ENCODE results near the gene RNF10.
"Not testable (repeated sequence)": the region's sequence is repeated elsewhere in the genome, so short reads cannot be mapped to it uniquely, and the experiment has no call there.

The RNF10 gene

GRCh38 chr12:120534203-120534702 lies at the start of gene RNF10:
TSS of gene RNF10 (plus strand) at chr12:120534356. CDS start at chr12:120534812, 456 bp downstream.
- no peak for DNase-seq (ENCODE audit: low read depth, low spot score)

- no peak for DNase-seq (ENCODE audit: low read depth, low spot score)
Observed at GRCh38 chr12:120485961-120486881, 47.9 kb upstream of the RNF10 start.

GRCh38 chr12:120487552-120487951 lies 46.6 kb upstream of the RNF10 start:
- not testable (repeated sequence) for DNase-seq (ENCODE audit: low read depth, low spot score)

DNA sequence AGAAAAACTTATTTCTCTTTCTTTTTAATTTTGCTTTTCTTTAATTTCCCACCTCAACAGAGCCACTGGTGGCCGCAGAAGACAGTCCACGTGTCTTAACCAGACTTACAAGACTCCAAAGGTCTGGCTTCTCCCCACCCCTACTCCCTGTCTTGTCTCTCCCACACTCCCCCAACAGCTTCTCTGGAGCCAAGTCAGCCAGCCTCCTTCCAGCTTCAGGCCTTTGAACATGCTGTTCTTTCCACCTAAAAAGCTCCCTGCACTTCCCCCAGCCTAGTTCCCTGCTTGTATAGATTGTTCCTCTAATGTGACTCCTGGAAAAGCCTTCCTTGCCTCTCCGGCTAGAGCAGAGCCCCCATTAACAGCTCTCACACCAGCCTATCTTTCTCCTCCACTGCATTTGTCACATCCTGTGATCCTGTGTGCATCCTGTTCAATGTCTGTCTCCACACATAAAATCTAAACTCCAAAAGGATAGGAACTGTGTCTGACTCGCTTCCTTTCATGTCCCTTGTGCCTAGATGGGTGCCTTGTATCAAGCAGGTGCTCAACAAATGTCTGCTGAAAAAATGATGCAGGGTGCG lies 46.0 kb upstream of the RNF10 start:
- no peak for DNase-seq (ENCODE audit: low read depth, low spot score)

DNA sequence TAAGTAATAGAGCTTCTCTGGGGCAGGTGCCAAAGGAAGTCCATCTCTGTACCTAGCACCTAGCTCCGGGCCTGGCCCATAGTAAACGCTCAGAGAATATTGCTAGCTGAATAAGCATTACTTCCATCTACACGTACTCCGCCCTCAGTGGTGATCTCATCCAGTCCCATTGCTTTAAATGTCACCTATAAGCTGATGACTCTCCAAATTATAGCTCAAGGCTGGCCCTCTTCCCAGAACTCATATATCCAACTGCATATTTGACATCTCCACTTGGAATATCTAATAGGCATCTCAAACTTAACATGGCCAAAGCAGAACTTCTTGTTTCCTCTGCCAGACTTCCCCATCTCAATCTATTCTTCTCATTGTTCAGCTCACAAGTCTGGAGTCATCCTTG lies 45.1 kb upstream of the RNF10 start:
- DNase-seq (ENCODE audit: low read depth, low spot score) = no peak

DNA sequence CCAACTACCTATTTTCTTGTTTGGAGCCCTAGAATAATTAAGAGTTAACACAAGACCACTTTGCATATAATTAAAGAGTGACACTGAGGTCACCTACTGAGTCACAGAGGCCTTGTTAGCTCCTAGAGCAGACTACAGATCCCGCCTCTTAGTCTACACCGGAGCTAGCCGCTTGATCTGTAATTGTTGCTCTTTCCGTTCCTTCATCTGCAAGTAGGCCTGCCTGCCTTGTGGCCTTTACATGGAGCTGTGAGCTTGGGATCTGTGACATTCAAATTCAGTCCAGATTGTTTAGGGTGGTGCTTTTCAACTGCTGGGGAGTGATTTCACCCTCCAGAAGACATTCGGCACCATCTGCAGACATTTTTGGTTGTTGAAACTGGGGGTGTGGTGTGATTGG lies 43.8 kb upstream of the RNF10 start:
- DNase-seq (ENCODE audit: low read depth, low spot score) = no peak

GRCh38 chr12:120490833-120491512 lies 43.2 kb upstream of the RNF10 start:
- no peak for DNase-seq (ENCODE audit: low read depth, low spot score)

GRCh38 chr12:120495186-120495730 lies 38.9 kb upstream of the RNF10 start:
- DNase-seq (ENCODE audit: low read depth, low spot score) = no peak

DNA sequence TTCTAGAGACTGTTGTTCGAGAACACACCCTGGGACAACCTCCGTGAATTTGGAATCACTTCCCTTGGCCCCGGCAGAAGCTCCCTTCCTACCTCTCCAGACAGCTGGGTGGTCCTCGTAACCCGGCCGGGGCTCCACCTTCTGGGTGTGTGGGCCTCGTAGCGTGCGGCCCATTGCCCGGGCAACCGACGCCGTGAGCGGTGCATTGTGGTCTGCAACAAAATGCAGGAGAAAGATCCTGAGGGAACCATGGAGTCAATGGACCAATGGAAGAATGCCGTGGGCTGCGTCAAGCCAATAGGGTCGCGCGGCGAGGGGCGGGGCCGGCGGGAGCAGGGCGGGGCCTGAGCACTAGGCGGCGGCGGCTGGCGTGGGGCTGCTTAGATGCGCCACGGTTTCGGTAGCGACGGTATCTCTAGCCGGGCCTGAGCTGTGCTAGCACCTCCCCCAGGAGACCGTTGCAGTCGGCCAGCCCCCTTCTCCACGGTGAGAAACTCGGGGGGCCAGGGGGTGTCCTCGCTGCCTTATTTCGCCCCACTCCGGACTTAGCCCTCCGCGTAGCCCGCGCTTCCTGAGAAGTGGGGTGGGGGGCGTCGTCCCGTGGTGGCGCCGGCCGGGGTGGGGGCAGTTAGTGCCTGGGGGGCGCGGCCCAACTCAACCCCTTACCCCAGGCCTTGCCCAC lies 38.3 kb upstream of the RNF10 start, which contains the start of gene DYNLL1:
TSS of gene DYNLL1 (plus strand) at position 383 of the 682 bp plus-strand sequence. CDS start 309 bp downstream, outside the sequence.
- DNase-seq (ENCODE audit: low read depth, low spot score) = peak; percentile 85

GRCh38 chr12:120496413-120497340 lies 37.5 kb upstream of the RNF10 start:
- DNase-seq (ENCODE audit: low read depth, low spot score) = no peak

GRCh38 chr12:120497524-120498150 lies 36.5 kb upstream of the RNF10 start:
- DNase-seq (ENCODE audit: low read depth, low spot score) = no peak

GRCh38 chr12:120498870-120499515 lies 35.2 kb upstream of the RNF10 start:
- DNase-seq (ENCODE audit: low read depth, low spot score) = no peak

DNA sequence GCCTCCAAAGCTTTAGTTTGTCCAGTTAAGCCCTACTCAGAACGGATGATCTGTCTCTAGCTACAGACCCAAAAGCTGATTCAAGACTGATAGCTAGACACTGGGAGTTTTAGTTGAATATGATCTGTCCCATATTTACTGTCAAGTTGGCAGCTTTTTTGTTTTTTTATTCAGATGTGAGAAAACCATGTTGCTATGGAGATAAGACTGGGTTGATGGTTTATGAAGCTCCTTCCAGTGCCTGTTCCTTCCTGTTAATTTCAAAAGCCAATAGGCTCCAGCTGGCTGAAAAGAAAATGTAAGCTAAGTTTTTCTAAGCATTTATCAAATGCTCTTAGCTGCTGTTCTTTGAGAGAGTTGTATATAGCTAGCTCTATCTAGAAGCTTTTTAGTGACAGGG lies 33.6 kb upstream of the RNF10 start:
- no peak for DNase-seq (ENCODE audit: low read depth, low spot score)

GRCh38 chr12:120504587-120504986 lies 29.6 kb upstream of the RNF10 start:
- no peak for DNase-seq (ENCODE audit: low read depth, low spot score)

GRCh38 chr12:120508537-120508936 lies 25.6 kb upstream of the RNF10 start:
- no peak for DNase-seq (ENCODE audit: low read depth, low spot score)

DNA sequence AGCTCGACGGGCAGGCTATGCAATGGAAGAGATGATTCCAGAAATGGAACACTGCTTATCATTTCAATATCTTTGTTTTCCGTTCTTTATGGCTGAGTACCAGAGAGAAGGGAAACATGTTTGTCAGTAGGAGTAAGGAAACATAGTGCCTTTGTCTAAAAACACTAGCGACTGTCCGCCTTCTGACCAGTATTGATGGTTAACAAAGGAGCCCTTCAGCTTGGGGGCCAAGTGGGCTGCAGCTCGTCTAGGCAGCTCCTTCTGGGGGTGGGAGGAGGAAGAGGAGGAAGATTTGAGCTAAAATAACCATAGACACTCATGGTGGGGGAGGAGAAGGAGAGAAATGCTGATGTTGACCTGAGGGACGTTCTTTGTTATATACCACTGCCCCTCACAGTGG lies 20.2 kb upstream of the RNF10 start:
- DNase-seq (ENCODE audit: low read depth, low spot score) = no peak

DNA sequence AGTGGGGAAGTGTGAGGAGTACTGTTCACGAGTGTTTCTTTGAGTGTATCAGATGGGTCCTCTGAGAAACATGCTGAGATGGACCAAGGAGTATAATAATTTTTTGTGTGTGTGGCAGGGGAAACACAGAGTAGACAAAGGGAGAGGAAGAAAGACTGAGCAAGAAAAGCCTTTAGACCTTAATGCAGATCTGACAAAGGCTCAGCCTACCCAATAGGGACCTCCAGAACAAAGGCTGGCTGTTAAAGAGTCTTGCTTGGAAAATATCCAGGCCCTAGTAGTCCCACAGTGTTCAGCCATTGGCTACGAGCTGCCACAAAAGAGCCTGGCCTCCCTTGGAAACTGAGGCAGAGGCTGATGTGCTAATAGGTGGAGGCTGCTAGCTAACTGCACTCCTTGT lies 18.7 kb upstream of the RNF10 start:
- no peak for DNase-seq (ENCODE audit: low read depth, low spot score)

- DNase-seq (ENCODE audit: low read depth, low spot score) = not testable (repeated sequence)
Observed at GRCh38 chr12:120519324-120519723, 14.8 kb upstream of the RNF10 start.

- no peak for DNase-seq (ENCODE audit: low read depth, low spot score)
Observed at GRCh38 chr12:120522568-120522967, 11.6 kb upstream of the RNF10 start.

All from brain pericyte (primary cell).